HG02571 (cell line): ENCODE data around the gene CSTF1.
A peak's percentile ranks its signal among the peaks of the same experiment; 100 is the strongest.

Experiments
- ATAC-seq: cut with Tn5 transposase; IDR thresholded peaks from one replicate; pipeline ENCODE4 v1.9.1; 2021; ENCODE audit warnings: mild to moderate bottlenecking, moderate library complexity; ENCODE audit not compliant: unreplicated experiment

Gene CSTF1

GRCh38 chr20:56449459-56449858, 57.0 kb downstream of the CSTF1 start:
- ATAC-seq, result no peak

DNA sequence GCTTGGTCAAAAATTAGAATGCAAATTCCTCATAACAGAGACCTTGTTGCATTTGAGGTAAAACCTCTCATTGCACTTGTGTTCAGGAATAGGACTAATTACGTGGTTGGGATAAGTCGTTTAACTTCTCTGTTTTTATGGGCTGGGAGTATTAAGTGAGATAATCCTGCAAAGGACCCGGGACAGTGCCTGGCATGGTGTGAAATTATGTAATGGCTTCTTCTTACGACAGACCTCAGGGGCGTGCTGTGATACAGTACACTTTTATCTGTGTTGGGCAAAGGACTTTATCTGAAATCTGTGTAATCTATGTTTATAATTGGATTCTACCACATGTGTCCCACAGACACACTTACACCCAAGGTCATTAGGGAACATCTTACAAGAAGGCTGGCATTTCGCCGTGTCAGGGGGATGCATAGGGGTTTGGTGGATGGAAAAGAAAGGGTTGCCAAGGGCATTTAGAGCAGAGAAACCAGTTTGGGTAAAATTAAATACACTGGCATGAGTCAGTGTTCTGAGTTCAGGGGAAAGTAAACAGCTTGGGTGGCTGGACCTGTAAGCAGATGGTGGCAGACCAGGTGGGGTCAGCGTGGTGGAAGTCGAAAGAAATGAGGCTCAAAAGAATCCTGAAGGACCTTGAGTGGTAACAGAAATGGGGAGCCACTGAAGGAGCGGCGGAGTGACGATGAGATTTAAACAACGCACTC, 58.8 kb downstream of the CSTF1 start:
- ATAC-seq, result no peak

DNA sequence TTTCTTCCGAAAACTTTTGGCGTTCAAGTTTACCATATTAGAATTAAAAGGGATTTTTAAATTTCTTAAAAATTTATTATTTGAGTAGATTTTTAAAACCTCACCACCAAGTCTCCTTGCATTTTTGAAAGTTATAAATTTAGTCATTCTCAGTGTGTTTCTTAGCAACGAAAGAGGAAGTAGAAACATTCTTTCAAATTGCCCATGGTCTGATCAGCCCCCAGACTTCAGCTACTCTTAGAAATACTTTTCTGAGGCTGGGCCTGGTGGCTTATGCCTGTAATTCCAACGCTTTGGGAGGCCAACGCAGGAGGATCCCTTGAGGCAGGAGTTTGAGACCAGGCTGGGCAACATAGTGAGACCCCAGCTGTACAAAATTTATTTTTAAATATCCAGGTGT, 60.9 kb downstream of the CSTF1 start:
- ATAC-seq, result peak; percentile 70

GRCh38 chr20:56454754-56455153, 62.3 kb downstream of the CSTF1 start:
- ATAC-seq, result peak; percentile 63
